ENCODE data around the gene RCVRN. TPM values are rescaled to one million over a fixed set of nuclear protein-coding genes. Genes with fewer than 3 reads are reported as not detected.

RCVRN gene
- not detected in 2 replicates for total RNA-seq (2012; rRNA removed)

DNA sequence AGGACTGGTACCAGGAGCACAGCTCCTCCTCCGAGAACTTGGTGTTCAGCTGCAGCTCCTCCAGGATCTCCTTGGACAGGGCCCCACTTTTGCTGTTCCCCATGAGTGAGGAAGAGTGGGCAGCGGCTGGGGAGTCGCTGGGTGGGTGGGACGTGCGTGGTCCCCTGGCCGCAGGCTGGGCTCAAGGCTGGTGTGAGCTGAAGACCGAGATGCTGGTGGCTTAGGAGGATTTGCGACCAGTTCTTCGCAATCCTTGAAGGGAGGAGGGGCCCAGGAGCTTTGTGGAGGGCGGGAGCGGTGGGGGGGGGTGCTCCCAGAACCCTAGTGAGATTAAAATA, at the start of gene RCVRN:
Gene RCVRN (minus strand): TSS at position 194 of the 338 bp plus-strand sequence. CDS start 91 bp downstream, at position 103.
- Histone ChIP-seq H3K4me3 (ENCODE audit: low read length) (no peak within 1 kb of the TSS), H3K4me1 (ENCODE audit: control insufficient read depth, insufficient read depth, low read length) (no peaks in the 10 kb centered on the region), H3K9ac (ENCODE audit: low read depth, low read length) (no peak within 1 kb of the TSS), H3K4me2 (ENCODE audit: low read length) (no peak within 1 kb of the TSS), H3K9me3 (replicated peaks; ENCODE audit: low read length) (no peaks in the 10 kb centered on the region), H3K27me3 (ENCODE audit: control insufficient read depth, insufficient read depth, low read length) (no peaks in the 10 kb centered on the region), H3K36me3 (ENCODE audit: insufficient read depth, low read length) (no peaks in the 10 kb centered on the region)

DNA sequence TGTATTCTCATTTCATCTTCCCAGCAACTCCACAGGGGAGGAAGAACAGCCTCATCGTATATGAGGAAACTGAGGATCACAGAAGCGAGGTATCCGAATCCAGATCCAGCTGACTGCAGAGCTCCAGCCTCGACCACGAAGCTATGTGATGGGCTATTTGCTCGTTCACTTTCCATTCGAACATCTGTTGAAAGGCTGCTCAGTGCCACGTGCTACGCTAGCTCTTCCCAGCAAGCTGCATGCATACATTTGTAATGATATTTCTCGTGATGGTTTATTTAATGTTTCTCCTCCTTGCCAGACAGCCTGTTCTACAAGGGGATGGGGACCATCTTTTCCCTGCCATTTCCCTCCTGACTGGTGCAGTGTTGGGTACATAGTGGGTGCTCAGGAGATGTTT, 48.4 kb upstream of the RCVRN start:
- Histone ChIP-seq H3K9ac (ENCODE audit: low read depth, low read length) (no peak overlapping the region), H3K4me3 (ENCODE audit: low read length) (no peak overlapping the region), H3K9me3 (replicated peaks; ENCODE audit: low read length) (no peaks in the 10 kb centered on the region), H3K27me3 (ENCODE audit: control insufficient read depth, insufficient read depth, low read length) (no peaks in the 10 kb centered on the region), H3K4me2 (ENCODE audit: low read length) (no peak overlapping the region), H3K4me1 (ENCODE audit: control insufficient read depth, insufficient read depth, low read length) (no peaks in the 10 kb centered on the region), H3K36me3 (ENCODE audit: insufficient read depth, low read length) (no peaks in the 10 kb centered on the region)

DNA sequence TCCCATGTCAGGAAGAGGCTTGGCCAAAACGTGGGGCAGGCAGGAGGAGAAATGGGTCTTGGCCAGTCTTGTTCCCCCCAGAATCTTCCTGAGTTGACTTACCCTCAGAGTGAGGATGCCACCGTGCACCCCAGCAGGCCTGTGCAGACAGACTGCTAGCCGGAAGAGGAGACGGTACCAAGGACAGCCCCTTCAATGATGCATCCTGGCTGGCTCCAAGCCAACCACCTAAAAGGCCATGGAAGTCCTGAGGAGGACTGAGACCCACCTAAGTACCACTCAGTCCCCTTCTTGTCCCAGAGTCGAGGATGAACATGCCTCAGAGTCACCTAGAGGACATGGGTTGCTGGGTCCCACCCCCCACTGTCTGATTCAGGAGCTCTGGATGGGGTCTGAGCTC, 46.7 kb upstream of the RCVRN start:
- Histone ChIP-seq H3K9ac (ENCODE audit: low read depth, low read length) (no peak overlapping the region), H3K36me3 (ENCODE audit: insufficient read depth, low read length) (no peaks in the 10 kb centered on the region), H3K27me3 (ENCODE audit: control insufficient read depth, insufficient read depth, low read length) (no peaks in the 10 kb centered on the region), H3K4me2 (ENCODE audit: low read length) (no peak overlapping the region), H3K4me3 (ENCODE audit: low read length) (no peak overlapping the region), H3K4me1 (ENCODE audit: control insufficient read depth, insufficient read depth, low read length) (no peaks in the 10 kb centered on the region), H3K9me3 (replicated peaks; ENCODE audit: low read length) (no peaks in the 10 kb centered on the region)

DNA sequence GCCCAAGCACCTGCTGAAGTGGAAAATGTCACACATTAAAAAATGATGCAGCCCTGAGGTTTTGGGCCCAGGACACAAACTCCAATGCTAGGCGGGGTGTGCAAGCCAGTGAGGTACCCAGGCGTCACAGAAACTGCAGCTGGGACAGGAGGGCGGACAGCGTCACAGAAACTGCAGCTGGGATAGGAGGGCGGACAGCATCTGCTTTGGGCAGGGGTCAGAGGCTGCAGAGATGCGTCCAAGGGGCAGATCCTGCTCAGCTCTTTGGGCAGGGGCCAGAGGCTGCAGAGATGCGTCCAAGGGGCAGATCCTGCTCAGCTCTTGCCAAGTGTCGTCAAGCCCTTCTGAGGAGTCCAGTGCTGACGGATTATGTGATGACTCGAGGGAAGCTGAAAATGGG, 43.9 kb upstream of the RCVRN start:
- Histone ChIP-seq H3K4me3 (ENCODE audit: low read length) (no peak overlapping the region), H3K4me1 (ENCODE audit: control insufficient read depth, insufficient read depth, low read length) (no peaks in the 10 kb centered on the region), H3K9ac (ENCODE audit: low read depth, low read length) (no peak overlapping the region), H3K4me2 (ENCODE audit: low read length) (no peak overlapping the region), H3K27me3 (ENCODE audit: control insufficient read depth, insufficient read depth, low read length) (no peaks in the 10 kb centered on the region), H3K36me3 (ENCODE audit: insufficient read depth, low read length) (no peaks in the 10 kb centered on the region), H3K9me3 (replicated peaks; ENCODE audit: low read length) (no peaks in the 10 kb centered on the region)

DNA sequence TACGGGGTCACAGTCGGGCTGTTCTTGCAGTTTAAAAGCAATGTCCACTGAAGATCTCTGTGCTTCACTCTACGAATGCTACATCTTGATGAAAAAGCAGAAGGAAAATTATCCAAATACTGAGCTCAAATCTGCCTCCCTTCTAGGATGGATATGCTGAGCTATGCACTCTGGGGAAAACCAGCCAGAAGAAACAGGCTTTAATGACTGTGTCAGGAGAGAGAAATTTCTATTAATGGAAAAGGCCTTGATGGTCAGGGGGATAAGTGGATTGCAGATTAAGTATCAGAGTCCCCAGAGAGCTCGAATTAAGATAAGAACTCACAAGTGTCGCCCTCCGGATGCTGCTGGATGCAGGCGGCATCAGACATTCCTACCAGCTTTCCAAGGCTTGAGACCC, 39.6 kb upstream of the RCVRN start:
- no peaks in the 10 kb centered on the region for H3K27me3 ChIP-seq (ENCODE audit: control insufficient read depth, insufficient read depth, low read length)
- no peaks in the 10 kb centered on the region for H3K36me3 ChIP-seq (ENCODE audit: insufficient read depth, low read length)
- H3K9me3 ChIP-seq (replicated peaks; ENCODE audit: low read length): no peaks in the 10 kb centered on the region
- H3K4me2 ChIP-seq (ENCODE audit: low read length): no peak overlapping the region
- H3K4me1 ChIP-seq (ENCODE audit: control insufficient read depth, insufficient read depth, low read length): no peaks in the 10 kb centered on the region
- no peak overlapping the region for H3K4me3 ChIP-seq (ENCODE audit: low read length)
- no peak overlapping the region for H3K9ac ChIP-seq (ENCODE audit: low read depth, low read length)

DNA sequence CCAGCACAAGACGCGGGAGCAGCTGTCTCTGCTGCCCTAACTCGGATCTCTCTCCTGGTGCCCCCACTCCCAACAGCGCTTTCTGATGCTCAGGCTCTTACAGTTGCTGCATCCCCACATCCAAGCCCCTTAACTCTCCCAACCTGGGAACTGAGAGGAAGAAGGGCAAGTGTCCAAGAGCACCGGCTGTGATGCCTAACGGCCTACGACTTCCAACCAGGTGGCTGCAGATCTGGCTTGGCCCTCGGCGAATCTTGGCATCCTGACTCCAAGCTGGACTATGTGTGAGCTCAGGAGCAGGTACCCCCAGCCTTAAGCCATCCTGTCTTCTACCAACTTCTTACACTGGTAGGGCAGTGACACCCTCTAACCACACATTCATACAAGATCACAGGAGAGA, 38.3 kb upstream of the RCVRN start:
- no peaks in the 10 kb centered on the region for H3K4me1 ChIP-seq (ENCODE audit: control insufficient read depth, insufficient read depth, low read length)
- H3K9ac ChIP-seq (ENCODE audit: low read depth, low read length): no peak overlapping the region
- H3K9me3 ChIP-seq (replicated peaks; ENCODE audit: low read length): no peaks in the 10 kb centered on the region
- H3K27me3 ChIP-seq (ENCODE audit: control insufficient read depth, insufficient read depth, low read length): no peaks in the 10 kb centered on the region
- no peaks in the 10 kb centered on the region for H3K36me3 ChIP-seq (ENCODE audit: insufficient read depth, low read length)
- H3K4me2 ChIP-seq (ENCODE audit: low read length): no peak overlapping the region
- no peak overlapping the region for H3K4me3 ChIP-seq (ENCODE audit: low read length)

DNA sequence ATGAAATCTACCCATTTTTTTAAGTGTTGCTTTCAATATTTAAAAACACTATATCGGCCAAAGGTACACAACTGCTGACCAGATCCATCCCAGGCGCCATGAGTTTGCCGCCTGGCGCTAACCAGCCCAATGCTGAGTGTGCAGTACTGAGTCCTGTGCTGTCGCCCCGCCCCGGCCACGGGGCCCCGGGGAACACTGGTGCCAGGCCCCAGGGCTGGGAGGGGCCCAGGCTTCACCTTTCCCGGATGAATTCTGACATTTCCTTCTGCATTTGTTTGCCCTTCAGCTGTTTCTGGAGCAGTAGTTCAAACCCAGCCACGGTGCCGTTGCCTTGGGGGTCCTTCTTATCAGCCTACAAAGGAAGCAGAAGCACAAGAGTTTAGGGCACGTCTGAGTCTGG, 37.8 kb upstream of the RCVRN start:
- no peak overlapping the region for H3K4me3 ChIP-seq (ENCODE audit: low read length)
- H3K9me3 ChIP-seq (replicated peaks; ENCODE audit: low read length): no peaks in the 10 kb centered on the region
- H3K4me2 ChIP-seq (ENCODE audit: low read length): no peak overlapping the region
- H3K36me3 ChIP-seq (ENCODE audit: insufficient read depth, low read length): no peaks in the 10 kb centered on the region
- no peaks in the 10 kb centered on the region for H3K27me3 ChIP-seq (ENCODE audit: control insufficient read depth, insufficient read depth, low read length)
- no peaks in the 10 kb centered on the region for H3K4me1 ChIP-seq (ENCODE audit: control insufficient read depth, insufficient read depth, low read length)
- H3K9ac ChIP-seq (ENCODE audit: low read depth, low read length): no peak overlapping the region

DNA sequence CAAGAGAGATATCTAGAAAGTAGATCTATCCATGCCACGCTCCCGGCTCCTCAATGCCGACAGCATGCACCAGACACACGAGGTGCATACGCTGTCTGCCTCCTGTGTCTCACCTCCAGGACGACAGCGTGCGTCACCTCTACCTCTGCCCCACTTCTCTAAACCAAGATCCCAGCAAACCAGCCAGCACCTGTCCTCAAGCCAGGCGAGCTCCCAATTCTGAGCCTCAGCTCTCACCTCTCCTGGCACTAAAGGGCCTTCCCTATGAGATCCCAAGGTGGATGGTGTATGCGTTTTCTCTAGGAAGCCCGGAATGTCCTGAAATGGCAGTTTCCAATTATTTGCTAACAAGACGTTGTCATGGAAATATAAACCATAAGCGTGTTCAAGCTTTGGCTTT, 36.2 kb upstream of the RCVRN start:
- Histone ChIP-seq H3K4me3 (ENCODE audit: low read length) (no peak overlapping the region), H3K27me3 (ENCODE audit: control insufficient read depth, insufficient read depth, low read length) (no peaks in the 10 kb centered on the region), H3K4me2 (ENCODE audit: low read length) (no peak overlapping the region), H3K4me1 (ENCODE audit: control insufficient read depth, insufficient read depth, low read length) (peaks cover 9% of the 10 kb centered on the region), H3K9ac (ENCODE audit: low read depth, low read length) (no peak overlapping the region), H3K9me3 (replicated peaks; ENCODE audit: low read length) (no peaks in the 10 kb centered on the region), H3K36me3 (ENCODE audit: insufficient read depth, low read length) (no peaks in the 10 kb centered on the region)

DNA sequence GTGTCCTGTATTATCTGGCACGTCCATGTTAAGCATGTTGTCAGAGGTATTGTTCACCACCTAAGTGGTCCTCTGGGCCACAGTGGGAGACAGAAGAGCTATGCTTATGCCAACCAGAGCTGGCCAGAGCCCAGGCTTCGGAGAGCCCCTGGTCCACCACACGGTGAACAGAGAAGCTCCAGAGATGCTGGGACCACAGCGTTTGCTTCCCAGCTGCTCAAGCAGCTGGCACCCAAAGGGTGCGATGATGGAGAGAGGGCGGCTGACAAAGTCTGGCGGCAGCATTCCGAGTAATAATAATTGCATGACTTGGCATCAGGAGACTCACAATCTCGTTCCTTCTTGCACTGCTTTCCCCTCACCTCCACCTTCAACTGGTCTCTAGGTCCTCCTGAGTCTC, 35.8 kb upstream of the RCVRN start:
- H3K4me3 ChIP-seq (ENCODE audit: low read length): no peak overlapping the region
- H3K9me3 ChIP-seq (replicated peaks; ENCODE audit: low read length): no peaks in the 10 kb centered on the region
- H3K4me2 ChIP-seq (ENCODE audit: low read length): no peak overlapping the region
- no peak overlapping the region for H3K9ac ChIP-seq (ENCODE audit: low read depth, low read length)
- H3K27me3 ChIP-seq (ENCODE audit: control insufficient read depth, insufficient read depth, low read length): no peaks in the 10 kb centered on the region
- H3K36me3 ChIP-seq (ENCODE audit: insufficient read depth, low read length): no peaks in the 10 kb centered on the region
- H3K4me1 ChIP-seq (ENCODE audit: control insufficient read depth, insufficient read depth, low read length): peaks cover 9% of the 10 kb centered on the region

DNA sequence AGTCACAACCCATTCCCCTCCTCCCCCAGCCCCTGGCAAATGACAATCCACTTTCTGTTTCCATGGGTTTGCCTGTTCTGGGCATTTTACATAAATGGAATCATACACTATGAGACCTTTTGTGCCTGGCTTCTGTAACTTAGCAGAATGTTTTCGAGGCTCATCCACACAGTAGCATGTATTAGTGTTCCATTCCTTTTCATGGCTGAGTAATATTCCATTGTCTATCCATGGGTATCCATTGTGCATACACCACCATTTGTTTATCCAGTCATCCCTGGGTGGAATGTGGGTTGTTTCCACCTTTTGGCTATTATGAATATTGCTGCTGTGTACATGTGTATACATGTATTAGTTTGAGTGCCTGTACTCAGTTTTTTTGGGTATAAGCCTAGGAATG, 33.7 kb upstream of the RCVRN start:
- no peaks in the 10 kb centered on the region for H3K27me3 ChIP-seq (ENCODE audit: control insufficient read depth, insufficient read depth, low read length)
- no peak overlapping the region for H3K4me3 ChIP-seq (ENCODE audit: low read length)
- peaks cover 9% of the 10 kb centered on the region for H3K4me1 ChIP-seq (ENCODE audit: control insufficient read depth, insufficient read depth, low read length)
- no peaks in the 10 kb centered on the region for H3K9me3 ChIP-seq (replicated peaks; ENCODE audit: low read length)
- H3K9ac ChIP-seq (ENCODE audit: low read depth, low read length): no peak overlapping the region
- no peak overlapping the region for H3K4me2 ChIP-seq (ENCODE audit: low read length)
- H3K36me3 ChIP-seq (ENCODE audit: insufficient read depth, low read length): no peaks in the 10 kb centered on the region

DNA sequence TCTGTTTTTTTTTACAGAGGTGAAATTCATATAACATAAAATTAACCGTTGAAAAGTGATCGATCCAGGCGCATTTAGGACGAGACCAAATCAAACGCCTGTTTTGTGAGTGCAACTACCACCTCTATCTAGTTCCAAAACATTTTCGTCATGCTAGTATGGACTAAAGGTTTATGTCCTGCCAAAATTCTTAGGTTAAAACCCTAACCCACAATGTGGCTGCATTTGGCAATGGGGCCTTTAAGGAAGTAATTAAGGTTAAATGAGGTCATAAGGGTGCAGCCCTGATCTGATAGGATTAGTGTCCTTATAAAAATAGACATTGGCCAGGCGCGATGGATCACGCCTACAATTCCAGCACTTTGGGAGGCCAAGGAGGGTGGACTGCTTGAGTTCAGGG, 32.8 kb upstream of the RCVRN start:
- Histone ChIP-seq H3K4me2 (ENCODE audit: low read length) (no peak overlapping the region), H3K4me1 (ENCODE audit: control insufficient read depth, insufficient read depth, low read length) (peaks cover 9% of the 10 kb centered on the region), H3K9me3 (replicated peaks; ENCODE audit: low read length) (no peaks in the 10 kb centered on the region), H3K9ac (ENCODE audit: low read depth, low read length) (no peak overlapping the region), H3K36me3 (ENCODE audit: insufficient read depth, low read length) (no peaks in the 10 kb centered on the region), H3K27me3 (ENCODE audit: control insufficient read depth, insufficient read depth, low read length) (no peaks in the 10 kb centered on the region), H3K4me3 (ENCODE audit: low read length) (no peak overlapping the region)

DNA sequence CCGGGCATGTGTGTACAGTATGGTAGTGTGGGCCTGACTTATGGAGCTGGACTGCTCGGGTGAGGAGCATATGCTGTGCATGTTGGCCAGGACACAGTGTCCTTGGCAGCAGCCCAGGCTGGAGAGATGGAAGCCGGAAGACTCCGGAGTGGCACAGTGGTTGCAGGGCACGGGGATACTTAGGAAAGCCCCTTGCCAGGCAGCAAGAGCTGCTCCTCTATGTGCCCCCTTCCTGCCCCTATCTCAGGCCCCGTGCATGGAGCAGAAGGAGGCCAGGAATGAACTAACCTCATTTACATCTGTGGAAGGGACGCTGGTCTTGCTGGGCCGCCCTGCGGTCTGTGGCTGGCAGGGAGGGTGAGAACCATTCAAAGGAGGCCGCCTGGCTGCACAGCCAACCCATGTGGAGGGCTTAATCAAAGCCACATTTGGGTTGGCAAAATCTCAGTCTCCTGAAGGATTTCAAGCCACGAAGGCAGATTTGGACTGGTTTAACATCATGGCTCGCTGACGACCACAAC, 32.2 kb upstream of the RCVRN start:
- no peak overlapping the region for H3K9ac ChIP-seq (ENCODE audit: low read depth, low read length)
- no peaks in the 10 kb centered on the region for H3K27me3 ChIP-seq (ENCODE audit: control insufficient read depth, insufficient read depth, low read length)
- no peaks in the 10 kb centered on the region for H3K9me3 ChIP-seq (replicated peaks; ENCODE audit: low read length)
- H3K36me3 ChIP-seq (ENCODE audit: insufficient read depth, low read length): no peaks in the 10 kb centered on the region
- no peak overlapping the region for H3K4me3 ChIP-seq (ENCODE audit: low read length)
- H3K4me1 ChIP-seq (ENCODE audit: control insufficient read depth, insufficient read depth, low read length): peaks cover 9% of the 10 kb centered on the region
- peak overlapping the region; percentile 40 for H3K4me2 ChIP-seq (ENCODE audit: low read length)

Measured in skeletal muscle satellite cell (primary cell).